HEK293 (cell line): ENCODE results near the gene MVD.

ENCODE experiments used
- CTCF ChIA-PET: fragments of 350-600 bp; formaldehyde crosslinking; extraction: SDS; loops from one replicate; lab custom pipeline; 2021; ENCODE audit warnings: antibody characterized with exemption; lab: Yijun Ruan, JAX
- POLR2A ChIA-PET: fragments of 300-600 bp; formaldehyde crosslinking; extraction: SDS; loops from one replicate; lab custom pipeline; 2020; ENCODE audit warnings: antibody characterized with exemption, inconsistent platforms; lab: Yijun Ruan, JAX
- H3K27ac ChIP-seq: fragments of 200-500 bp; sonication (Bioruptor generic); 2 replicates; pipeline ENCODE4 v1.5.1; 2014; ENCODE audit warnings: low read depth, low read length, control low read depth, inconsistent platforms; ENCODE audit errors: extremely low read depth
- H3K36me3 ChIP-seq, 2 experiments: fragments of 200-500 bp in 1 of 2; sonication (Bioruptor generic) in 1 of 2; 1 replicate in 1 of 2; 2 replicates in 1 of 2; pipeline ENCODE4 v1.5.1; 2014 to 2017; ENCODE audit warnings: inconsistent platforms in 2 of 2, low read length in 2 of 2; ENCODE audit not compliant: control insufficient read depth in 2 of 2, insufficient read depth in 1 of 2
- H3K4me1 ChIP-seq: fragments of 200-500 bp; sonication (Bioruptor generic); 2 replicates; pipeline ENCODE4 v1.5.1; 2014; ENCODE audit warnings: mild to moderate bottlenecking, low read length, inconsistent platforms; ENCODE audit not compliant: control insufficient read depth, insufficient read depth
- H3K4me3 ChIP-seq: 2 replicates; pipeline ENCODE4 v1.5.1; 2011; ENCODE audit warnings: low read depth, mild to moderate bottlenecking, control low read depth, low read length, moderate library complexity
- H3K9me3 ChIP-seq: fragments of 200-500 bp; sonication (Bioruptor generic); 2 replicates; pipeline ENCODE4 v1.5.1; 2014; ENCODE audit warnings: low read depth, low read length, inconsistent platforms; ENCODE audit not compliant: control insufficient read depth, insufficient read depth
- GLI2 ChIP-seq: fragments of 450-650 bp; formaldehyde crosslinking; IDR thresholded peaks from 2 replicates; pipeline ENCODE4; 2017; ENCODE audit warnings: missing biosample characterization, missing genetic modification characterization, low read depth, borderline replicate concordance
- HOXD13 ChIP-seq: sonication (generic); formaldehyde crosslinking; IDR thresholded peaks from 2 replicates; pipeline ENCODE4 v1.8.0; 2022; ENCODE audit warnings: missing genetic modification reagents, borderline replicate concordance
- KLF1 ChIP-seq: fragments of 450-650 bp; formaldehyde crosslinking; IDR thresholded peaks from 2 replicates; pipeline ENCODE4 v1.5.1; 2016; ENCODE audit warnings: missing biosample characterization, missing genetic modification characterization
- SP3 ChIP-seq: fragments of 450-650 bp; formaldehyde crosslinking; IDR thresholded peaks from 2 replicates; pipeline ENCODE4 v1.5.1; 2016; ENCODE audit warnings: missing biosample characterization, missing genetic modification characterization
- TRIM28 ChIP-seq: IDR thresholded peaks from 2 replicates; pipeline ENCODE4 v1.6.1; 2011; ENCODE audit warnings: low read length, control low read depth, borderline replicate concordance
- ZBTB7A ChIP-seq: fragments of 450-650 bp; formaldehyde crosslinking; IDR thresholded peaks from 2 replicates; pipeline ENCODE4 v1.5.1; 2016; ENCODE audit warnings: low read depth, missing biosample characterization, missing genetic modification characterization
- ZIC2 ChIP-seq: fragments of 450-650 bp; formaldehyde crosslinking; IDR thresholded peaks from 2 replicates; pipeline ENCODE4 v1.5.1; 2016; ENCODE audit warnings: missing biosample characterization, missing genetic modification characterization
- ZNF121 ChIP-seq: fragments of 450-650 bp; formaldehyde crosslinking; IDR thresholded peaks from 2 replicates; pipeline ENCODE4 v1.5.1; 2016; ENCODE audit warnings: missing biosample characterization, missing genetic modification characterization
- ZNF138 ChIP-seq: fragments of 450-650 bp; formaldehyde crosslinking; IDR thresholded peaks from 2 replicates; pipeline ENCODE4 v1.5.1; 2016; ENCODE audit warnings: missing biosample characterization, missing genetic modification characterization, borderline replicate concordance
- ZNF155 ChIP-seq: fragments of 450-650 bp; formaldehyde crosslinking; IDR thresholded peaks from 2 replicates; pipeline ENCODE4 v1.5.1; 2016; ENCODE audit warnings: missing biosample characterization, missing genetic modification characterization
- ZNF169 ChIP-seq: fragments of 450-650 bp; formaldehyde crosslinking; IDR thresholded peaks from 2 replicates; pipeline ENCODE4 v1.5.1; 2016; ENCODE audit warnings: missing biosample characterization, missing genetic modification characterization
- ZNF416 ChIP-seq: fragments of 450-650 bp; formaldehyde crosslinking; IDR thresholded peaks from 2 replicates; pipeline ENCODE4 v1.5.1; 2016; ENCODE audit warnings: missing biosample characterization, missing genetic modification characterization
- ZXDB ChIP-seq: fragments of 450-650 bp; formaldehyde crosslinking; IDR thresholded peaks from 2 replicates; pipeline ENCODE4 v1.5.1; 2016; ENCODE audit warnings: missing biosample characterization, missing genetic modification characterization
- TF ChIP-seq, protein P1 (sequence below): fragments of 450-650 bp; formaldehyde crosslinking; IDR thresholded peaks from 2 replicates; pipeline ENCODE4 v1.5.1; 2016; ENCODE audit warnings: missing biosample characterization, missing genetic modification characterization
- TF ChIP-seq, protein P2 (sequence below): fragments of 450-650 bp; formaldehyde crosslinking; IDR thresholded peaks from 2 replicates; pipeline ENCODE4 v1.5.1; 2016; ENCODE audit warnings: missing biosample characterization, missing genetic modification characterization, borderline replicate concordance
- TF ChIP-seq, protein P3 (sequence below): fragments of 450-650 bp; formaldehyde crosslinking; IDR thresholded peaks from 2 replicates; pipeline ENCODE4 v1.5.1; 2017; ENCODE audit warnings: missing biosample characterization, missing genetic modification characterization
- TF ChIP-seq, protein P4 (sequence below): fragments of 450-650 bp; formaldehyde crosslinking; IDR thresholded peaks from 2 replicates; pipeline ENCODE4 v1.5.1; 2016; ENCODE audit warnings: missing biosample characterization, missing genetic modification characterization
- TF ChIP-seq, protein P5 (sequence below): fragments of 450-650 bp; formaldehyde crosslinking; IDR thresholded peaks from 2 replicates; pipeline ENCODE4 v1.5.1; 2016; ENCODE audit warnings: missing biosample characterization, missing genetic modification characterization

MVD gene

DNA sequence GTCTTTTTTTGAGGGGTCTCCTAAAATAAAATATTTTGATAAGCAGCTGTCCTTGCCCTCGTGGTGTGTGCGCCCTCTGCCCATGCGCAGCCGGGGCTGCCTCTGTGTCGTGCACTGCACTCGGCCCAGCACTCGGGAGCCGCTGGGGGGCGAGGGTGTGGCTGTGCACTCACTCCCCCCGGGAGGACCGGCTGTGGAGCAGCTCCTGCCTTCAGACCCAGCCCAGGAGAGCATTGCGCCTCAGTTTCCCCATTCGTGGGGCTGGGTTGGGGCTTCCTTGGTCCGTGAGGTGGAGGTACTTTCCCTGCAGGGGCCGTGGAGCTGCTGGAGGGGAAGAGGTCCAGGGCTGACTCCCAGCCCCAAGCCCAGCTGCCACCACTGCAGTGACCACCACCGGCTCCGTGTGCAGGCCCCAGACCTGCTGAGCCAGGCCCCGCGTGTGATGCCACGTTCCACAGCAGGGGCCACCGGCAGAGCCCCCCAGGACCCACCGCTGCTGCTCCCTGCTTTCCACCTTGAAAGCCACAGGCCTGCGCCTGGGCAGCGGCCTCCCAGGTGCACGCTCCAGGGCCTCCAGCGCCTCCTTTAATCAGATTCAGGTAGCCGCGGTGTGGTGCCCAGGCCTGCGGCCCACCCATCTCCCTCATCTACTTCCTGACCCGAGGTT, 30.8 kb downstream of the MVD start:
- Histone ChIP-seq H3K4me1 (no peaks in the 10 kb centered on the region), H3K4me3 (no peak overlapping the region), H3K36me3 (peaks cover 2 to 57% of the 10 kb centered on the region in 2 experiments; a peak in 2 of 3 replicates), H3K27ac (no peak overlapping the region), H3K9me3 (no peaks in the 10 kb centered on the region)
- ChIA-PET POLR2A (no interaction called here), CTCF (interaction anchor here (0.8 to 2.6 kb wide), 3 partner anchors 12 to 18 kb away, joined by 3 to 15 read pairs (median 5); no protein-coding TSS in a partner anchor)
- TF ChIP-seq TRIM28 (no peak), KLF1 (tag by site-specific recombination) (no peak)

DNA sequence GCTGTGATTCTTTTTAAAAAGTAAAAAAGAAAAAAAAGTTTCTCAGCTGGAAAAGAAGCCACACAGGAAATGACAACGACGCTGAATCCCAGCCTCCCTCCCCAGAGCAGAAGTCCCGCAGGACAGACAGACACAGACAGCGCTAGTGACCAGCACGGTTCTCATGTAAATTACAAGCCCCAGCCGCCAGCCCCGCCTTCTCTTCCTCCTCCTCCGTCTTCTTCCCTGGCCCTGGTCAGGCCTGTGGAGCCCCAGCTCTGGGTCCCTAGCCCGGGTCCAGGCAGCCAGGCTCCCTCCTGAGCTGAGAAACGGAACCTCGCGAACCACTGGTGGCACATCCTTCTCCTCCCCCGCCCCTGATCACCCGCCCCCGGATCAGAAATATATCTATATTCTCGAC, 31.5 kb downstream of the MVD start:
- H3K36me3 ChIP-seq = peaks cover 4 to 64% of the 10 kb centered on the region in 2 experiments; a peak in 2 of 3 replicates

DNA sequence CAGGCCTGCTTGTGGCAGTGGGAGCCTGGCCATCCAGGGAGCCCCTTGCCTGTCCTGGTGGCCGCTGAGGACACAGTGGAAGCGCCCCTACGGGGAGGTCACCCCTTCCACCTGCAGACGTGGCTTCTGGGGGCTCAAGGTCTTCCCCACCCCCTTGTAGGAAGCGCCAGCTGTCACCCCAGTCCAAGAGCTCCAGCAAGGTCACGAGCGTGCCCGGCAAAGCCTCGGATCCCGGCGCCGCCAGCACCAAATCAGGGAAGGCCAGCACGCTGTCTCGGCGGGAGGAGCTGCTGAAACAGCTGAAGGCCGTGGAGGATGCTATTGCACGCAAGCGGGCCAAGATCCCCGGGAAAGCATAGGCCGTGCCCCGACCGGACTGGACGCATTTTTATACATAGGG, 31.9 kb downstream of the MVD start:
- Histone ChIP-seq H3K4me3 (no peak overlapping the region), H3K36me3 (peaks cover 4 to 67% of the 10 kb centered on the region in 2 experiments; a peak in 2 of 3 replicates), H3K4me1 (no peaks in the 10 kb centered on the region), H3K9me3 (no peaks in the 10 kb centered on the region), H3K27ac (no peak overlapping the region)
- POLR2A ChIA-PET = no interaction called here
- CTCF ChIA-PET = interaction anchor here (0.8 kb wide), 1 partner anchor 19 kb away, joined by 3 read pairs; no protein-coding TSS in a partner anchor
- no peak for TF ChIP-seq ZBTB7A (tag by site-specific recombination)
- no peak for TF ChIP-seq ZNF121
- no peak for TF ChIP-seq ZNF155 (tag by site-specific recombination)
- TF ChIP-seq ZNF138 (tag by site-specific recombination) = no peak
- TF ChIP-seq HOXD13 = no peak
- TF ChIP-seq, protein P1, sequence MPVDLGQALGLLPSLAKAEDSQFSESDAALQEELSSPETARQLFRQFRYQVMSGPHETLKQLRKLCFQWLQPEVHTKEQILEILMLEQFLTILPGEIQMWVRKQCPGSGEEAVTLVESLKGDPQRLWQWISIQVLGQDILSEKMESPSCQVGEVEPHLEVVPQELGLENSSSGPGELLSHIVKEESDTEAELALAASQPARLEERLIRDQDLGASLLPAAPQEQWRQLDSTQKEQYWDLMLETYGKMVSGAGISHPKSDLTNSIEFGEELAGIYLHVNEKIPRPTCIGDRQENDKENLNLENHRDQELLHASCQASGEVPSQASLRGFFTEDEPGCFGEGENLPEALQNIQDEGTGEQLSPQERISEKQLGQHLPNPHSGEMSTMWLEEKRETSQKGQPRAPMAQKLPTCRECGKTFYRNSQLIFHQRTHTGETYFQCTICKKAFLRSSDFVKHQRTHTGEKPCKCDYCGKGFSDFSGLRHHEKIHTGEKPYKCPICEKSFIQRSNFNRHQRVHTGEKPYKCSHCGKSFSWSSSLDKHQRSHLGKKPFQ (tag by site-specific recombination) = no peak
- TF ChIP-seq, protein P2, sequence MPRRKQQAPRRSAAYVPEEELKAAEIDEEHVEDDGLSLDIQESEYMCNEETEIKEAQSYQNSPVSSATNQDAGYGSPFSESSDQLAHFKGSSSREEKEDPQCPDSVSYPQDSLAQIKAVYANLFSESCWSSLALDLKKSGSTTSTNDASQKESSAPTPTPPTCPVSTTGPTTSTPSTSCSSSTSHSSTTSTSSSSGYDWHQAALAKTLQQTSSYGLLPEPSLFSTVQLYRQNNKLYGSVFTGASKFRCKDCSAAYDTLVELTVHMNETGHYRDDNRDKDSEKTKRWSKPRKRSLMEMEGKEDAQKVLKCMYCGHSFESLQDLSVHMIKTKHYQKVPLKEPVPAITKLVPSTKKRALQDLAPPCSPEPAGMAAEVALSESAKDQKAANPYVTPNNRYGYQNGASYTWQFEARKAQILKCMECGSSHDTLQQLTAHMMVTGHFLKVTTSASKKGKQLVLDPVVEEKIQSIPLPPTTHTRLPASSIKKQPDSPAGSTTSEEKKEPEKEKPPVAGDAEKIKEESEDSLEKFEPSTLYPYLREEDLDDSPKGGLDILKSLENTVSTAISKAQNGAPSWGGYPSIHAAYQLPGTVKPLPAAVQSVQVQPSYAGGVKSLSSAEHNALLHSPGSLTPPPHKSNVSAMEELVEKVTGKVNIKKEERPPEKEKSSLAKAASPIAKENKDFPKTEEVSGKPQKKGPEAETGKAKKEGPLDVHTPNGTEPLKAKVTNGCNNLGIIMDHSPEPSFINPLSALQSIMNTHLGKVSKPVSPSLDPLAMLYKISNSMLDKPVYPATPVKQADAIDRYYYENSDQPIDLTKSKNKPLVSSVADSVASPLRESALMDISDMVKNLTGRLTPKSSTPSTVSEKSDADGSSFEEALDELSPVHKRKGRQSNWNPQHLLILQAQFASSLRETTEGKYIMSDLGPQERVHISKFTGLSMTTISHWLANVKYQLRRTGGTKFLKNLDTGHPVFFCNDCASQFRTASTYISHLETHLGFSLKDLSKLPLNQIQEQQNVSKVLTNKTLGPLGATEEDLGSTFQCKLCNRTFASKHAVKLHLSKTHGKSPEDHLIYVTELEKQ (tag by site-specific recombination) = no peak
- no peak for TF ChIP-seq ZIC2 (tag by site-specific recombination)
- no peak for TF ChIP-seq GLI2 (tag by site-specific recombination)
- TF ChIP-seq, protein P3, sequence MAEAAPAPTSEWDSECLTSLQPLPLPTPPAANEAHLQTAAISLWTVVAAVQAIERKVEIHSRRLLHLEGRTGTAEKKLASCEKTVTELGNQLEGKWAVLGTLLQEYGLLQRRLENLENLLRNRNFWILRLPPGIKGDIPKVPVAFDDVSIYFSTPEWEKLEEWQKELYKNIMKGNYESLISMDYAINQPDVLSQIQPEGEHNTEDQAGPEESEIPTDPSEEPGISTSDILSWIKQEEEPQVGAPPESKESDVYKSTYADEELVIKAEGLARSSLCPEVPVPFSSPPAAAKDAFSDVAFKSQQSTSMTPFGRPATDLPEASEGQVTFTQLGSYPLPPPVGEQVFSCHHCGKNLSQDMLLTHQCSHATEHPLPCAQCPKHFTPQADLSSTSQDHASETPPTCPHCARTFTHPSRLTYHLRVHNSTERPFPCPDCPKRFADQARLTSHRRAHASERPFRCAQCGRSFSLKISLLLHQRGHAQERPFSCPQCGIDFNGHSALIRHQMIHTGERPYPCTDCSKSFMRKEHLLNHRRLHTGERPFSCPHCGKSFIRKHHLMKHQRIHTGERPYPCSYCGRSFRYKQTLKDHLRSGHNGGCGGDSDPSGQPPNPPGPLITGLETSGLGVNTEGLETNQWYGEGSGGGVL (tag by site-specific recombination) = no peak
- TF ChIP-seq, protein P4, sequence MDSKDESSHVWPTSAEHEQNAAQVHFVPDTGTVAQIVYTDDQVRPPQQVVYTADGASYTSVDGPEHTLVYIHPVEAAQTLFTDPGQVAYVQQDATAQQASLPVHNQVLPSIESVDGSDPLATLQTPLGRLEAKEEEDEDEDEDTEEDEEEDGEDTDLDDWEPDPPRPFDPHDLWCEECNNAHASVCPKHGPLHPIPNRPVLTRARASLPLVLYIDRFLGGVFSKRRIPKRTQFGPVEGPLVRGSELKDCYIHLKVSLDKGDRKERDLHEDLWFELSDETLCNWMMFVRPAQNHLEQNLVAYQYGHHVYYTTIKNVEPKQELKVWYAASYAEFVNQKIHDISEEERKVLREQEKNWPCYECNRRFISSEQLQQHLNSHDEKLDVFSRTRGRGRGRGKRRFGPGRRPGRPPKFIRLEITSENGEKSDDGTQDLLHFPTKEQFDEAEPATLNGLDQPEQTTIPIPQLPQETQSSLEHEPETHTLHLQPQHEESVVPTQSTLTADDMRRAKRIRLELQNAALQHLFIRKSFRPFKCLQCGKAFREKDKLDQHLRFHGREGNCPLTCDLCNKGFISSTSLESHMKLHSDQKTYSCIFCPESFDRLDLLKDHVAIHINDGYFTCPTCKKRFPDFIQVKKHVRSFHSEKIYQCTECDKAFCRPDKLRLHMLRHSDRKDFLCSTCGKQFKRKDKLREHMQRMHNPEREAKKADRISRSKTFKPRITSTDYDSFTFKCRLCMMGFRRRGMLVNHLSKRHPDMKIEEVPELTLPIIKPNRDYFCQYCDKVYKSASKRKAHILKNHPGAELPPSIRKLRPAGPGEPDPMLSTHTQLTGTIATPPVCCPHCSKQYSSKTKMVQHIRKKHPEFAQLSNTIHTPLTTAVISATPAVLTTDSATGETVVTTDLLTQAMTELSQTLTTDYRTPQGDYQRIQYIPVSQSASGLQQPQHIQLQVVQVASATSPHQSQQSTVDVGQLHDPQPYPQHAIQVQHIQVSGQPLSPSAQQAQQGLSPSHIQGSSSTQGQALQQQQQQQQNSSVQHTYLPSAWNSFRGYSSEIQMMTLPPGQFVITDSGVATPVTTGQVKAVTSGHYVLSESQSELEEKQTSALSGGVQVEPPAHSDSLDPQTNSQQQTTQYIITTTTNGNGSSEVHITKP (tag by site-specific recombination) = no peak
- TF ChIP-seq SP3 (tag by site-specific recombination) = no peak
- no peak for TF ChIP-seq ZNF169 (tag by site-specific recombination)

More for the DNA sequence above, 31.5 kb downstream of the MVD start:
- TF ChIP-seq ZNF416 = no peak
- TF ChIP-seq, protein P5, sequence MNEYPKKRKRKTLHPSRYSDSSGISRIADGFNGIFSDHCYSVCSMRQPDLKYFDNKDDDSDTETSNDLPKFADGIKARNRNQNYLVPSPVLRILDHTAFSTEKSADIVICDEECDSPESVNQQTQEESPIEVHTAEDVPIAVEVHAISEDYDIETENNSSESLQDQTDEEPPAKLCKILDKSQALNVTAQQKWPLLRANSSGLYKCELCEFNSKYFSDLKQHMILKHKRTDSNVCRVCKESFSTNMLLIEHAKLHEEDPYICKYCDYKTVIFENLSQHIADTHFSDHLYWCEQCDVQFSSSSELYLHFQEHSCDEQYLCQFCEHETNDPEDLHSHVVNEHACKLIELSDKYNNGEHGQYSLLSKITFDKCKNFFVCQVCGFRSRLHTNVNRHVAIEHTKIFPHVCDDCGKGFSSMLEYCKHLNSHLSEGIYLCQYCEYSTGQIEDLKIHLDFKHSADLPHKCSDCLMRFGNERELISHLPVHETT = no peak
- TF ChIP-seq ZXDB (tag by site-specific recombination) = no peak
- POLR2A ChIA-PET = no interaction called here
- Histone ChIP-seq H3K4me3 (no peak overlapping the region), H3K4me1 (no peaks in the 10 kb centered on the region), H3K27ac (no peak overlapping the region), H3K9me3 (no peaks in the 10 kb centered on the region)
- CTCF ChIA-PET = interaction anchor here (0.8 to 2.6 kb wide), 2 partner anchors 12 to 19 kb away, joined by 3 to 15 read pairs; no protein-coding TSS in a partner anchor
